Kidney (tissue), 14 donors: Measurements from ENCODE around the gene PNPLA1. TPM values are rescaled to one million over a fixed set of nuclear protein-coding genes. Genes with fewer than 3 reads are reported as not detected.

Source experiments
- DNase-seq, 5 donors: peaks; one replicate each; pipeline ENCODE4 v3.0.0-alpha.2; 2013 to 2020
- FAIRE-seq: peaks from 2 replicates; lab custom pipeline; 2012; peaks lifted over from hg19 to GRCh38; lab: Jason Lieb, UNC
- H3K27ac ChIP-seq, 2 donors: one replicate each; pipeline ENCODE4 v1.7.0; 2013; ENCODE audit warnings: low read depth in 2 of 2, low read length in 2 of 2, inconsistent platforms in 1 of 2
- H3K27me3 ChIP-seq: one replicate; pipeline ENCODE4 v1.7.1; 2013; ENCODE audit warnings: low read length, inconsistent platforms; ENCODE audit not compliant: control insufficient read depth, insufficient read depth
- H3K36me3 ChIP-seq, 3 donors: one replicate each; pipeline versions ENCODE4 v1.7.0 to v1.7.1; 2013; ENCODE audit warnings: low read length in 3 of 3, control low read depth in 1 of 3, inconsistent platforms in 1 of 3; ENCODE audit not compliant: insufficient read depth in 3 of 3, control insufficient read depth in 2 of 3
- H3K4me1 ChIP-seq, 3 donors: one replicate each; pipeline versions ENCODE4 v1.7.0 to v1.7.1; 2013; ENCODE audit warnings: low read length in 3 of 3, inconsistent platforms in 1 of 3, low read depth in 1 of 3; ENCODE audit not compliant: control insufficient read depth in 2 of 3, insufficient read depth in 2 of 3
- H3K4me3 ChIP-seq, 3 donors: one replicate each; pipeline versions ENCODE4 v1.7.0 to v1.8.1; 2013; ENCODE audit warnings: low read length in 3 of 3, control low read depth in 1 of 3, inconsistent platforms in 1 of 3
- H3K9ac ChIP-seq, 3 donors: one replicate each; pipeline versions ENCODE4 v1.7.0 to v1.7.1; 2013; ENCODE audit warnings: low read length in 3 of 3, control low read depth in 1 of 3, inconsistent platforms in 1 of 3
- H3K9me3 ChIP-seq, 3 donors: one replicate each; pipeline versions ENCODE4 v1.7.0 to v1.7.1; 2013; ENCODE audit warnings: low read length in 3 of 3, control low read depth in 1 of 3, inconsistent platforms in 1 of 3; ENCODE audit not compliant: control insufficient read depth in 2 of 3, insufficient read depth in 1 of 3
- intact Hi-C: fragments of 100-400 bp; cut with DNase I; formaldehyde crosslinking; loops from one replicate; pipeline ENCODE4 v1.11.1; 2022
- polyA plus RNA-seq: library from polyadenylated mRNA; stranded (reverse); fragments of 350-450 nt; fragmentation: Illumina TruSeq; extraction: RNeasy Lipid Tissue Mini Kit (QIAGEN cat#74804); gene quantifications from one replicate; pipeline ENCODE4 v1.2.3, GENCODE V29; 2014; ENCODE audit warnings: low read depth, low replicate concordance; ENCODE audit not compliant: insufficient read depth
- total RNA-seq: library from RNA; stranded (reverse); fragmentation: NEBNext Ultra II Directional; extraction: Animal tissue kit (Norgen Biotek cat#: 25700); gene quantifications from one replicate; pipeline ENCODE4 v1.2.1, GENCODE V29; 2021
- TF ChIP-seq, protein P1 (sequence below): IDR thresholded peaks from 3 replicates; pipeline ENCODE4 v1.5.1; 2012; ENCODE audit warnings: mild to moderate bottlenecking, moderate library complexity, borderline replicate concordance; ENCODE audit not compliant: insufficient read depth; ENCODE audit errors: extremely low read depth
- donor health status: control.
- donor health status: control.
- donor health status: control.
- donor health status: control.
- donor health status: control.
- donor health status: DM: yes; HTN: yes; CAD: no.
- donor health status: Normal renal cell carcinoma (clear cell type).

Gene PNPLA1
- total and polyA plus RNA-seq, 2 donors from 2014 or later, result 0.19 to 1.2 TPM

DNA sequence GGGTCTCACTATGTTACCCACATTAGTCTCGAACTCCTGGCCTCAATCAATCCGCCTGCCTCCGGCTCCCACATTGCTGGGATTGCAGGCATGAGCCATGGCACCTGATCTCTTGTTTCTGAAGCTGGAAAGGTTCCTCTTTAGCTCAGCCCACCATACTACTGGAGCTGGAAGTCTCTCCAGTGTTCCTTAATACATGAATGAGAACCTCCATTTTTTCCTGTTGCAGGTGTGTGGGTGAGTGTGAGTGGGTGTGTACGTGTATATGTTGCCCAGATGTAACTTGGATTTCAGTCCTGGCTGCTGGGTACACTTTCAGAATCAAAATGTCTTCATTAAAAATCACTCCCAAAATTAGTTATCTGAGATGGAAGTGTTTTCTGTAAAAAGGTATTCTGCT, 11.1 kb downstream of the PNPLA1 start:
- Histone ChIP-seq H3K27ac (no peak overlapping the region), H3K27me3 (peaks cover 4% of the 10 kb centered on the region), H3K36me3 (no peaks in the 10 kb centered on the region), H3K9me3 (no peaks in the 10 kb centered on the region), H3K4me1 (no peaks in the 10 kb centered on the region), H3K4me3 (no peak overlapping the region), H3K9ac (no peak overlapping the region)
- no peak for FAIRE-seq
- TF ChIP-seq, protein P1, sequence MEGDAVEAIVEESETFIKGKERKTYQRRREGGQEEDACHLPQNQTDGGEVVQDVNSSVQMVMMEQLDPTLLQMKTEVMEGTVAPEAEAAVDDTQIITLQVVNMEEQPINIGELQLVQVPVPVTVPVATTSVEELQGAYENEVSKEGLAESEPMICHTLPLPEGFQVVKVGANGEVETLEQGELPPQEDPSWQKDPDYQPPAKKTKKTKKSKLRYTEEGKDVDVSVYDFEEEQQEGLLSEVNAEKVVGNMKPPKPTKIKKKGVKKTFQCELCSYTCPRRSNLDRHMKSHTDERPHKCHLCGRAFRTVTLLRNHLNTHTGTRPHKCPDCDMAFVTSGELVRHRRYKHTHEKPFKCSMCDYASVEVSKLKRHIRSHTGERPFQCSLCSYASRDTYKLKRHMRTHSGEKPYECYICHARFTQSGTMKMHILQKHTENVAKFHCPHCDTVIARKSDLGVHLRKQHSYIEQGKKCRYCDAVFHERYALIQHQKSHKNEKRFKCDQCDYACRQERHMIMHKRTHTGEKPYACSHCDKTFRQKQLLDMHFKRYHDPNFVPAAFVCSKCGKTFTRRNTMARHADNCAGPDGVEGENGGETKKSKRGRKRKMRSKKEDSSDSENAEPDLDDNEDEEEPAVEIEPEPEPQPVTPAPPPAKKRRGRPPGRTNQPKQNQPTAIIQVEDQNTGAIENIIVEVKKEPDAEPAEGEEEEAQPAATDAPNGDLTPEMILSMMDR, result no peak
- intact Hi-C loops, result no loop called here
- DNase-seq, result no peak

DNA sequence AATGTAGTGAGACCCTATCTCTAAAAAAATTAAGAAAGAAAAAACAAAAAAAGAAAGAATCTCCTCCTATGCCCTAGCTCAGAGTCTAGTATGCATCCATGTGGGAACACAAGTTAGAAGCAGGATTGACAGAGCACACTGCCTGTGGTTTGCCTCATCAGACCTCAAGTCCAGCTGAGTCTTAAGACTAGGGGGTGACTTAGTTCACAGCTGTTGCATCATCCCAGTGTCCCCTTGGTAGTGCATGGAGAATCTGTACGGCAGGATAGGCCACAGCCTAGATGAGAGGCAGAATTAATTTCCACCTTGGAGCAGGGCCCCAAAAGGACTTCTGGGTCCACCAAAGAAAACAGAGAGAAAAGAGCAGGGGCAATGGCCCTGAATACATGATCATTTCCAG, 13.7 kb downstream of the PNPLA1 start:
- Histone ChIP-seq H3K4me1 (no peaks in the 10 kb centered on the region), H3K27ac (no peak overlapping the region), H3K9ac (no peak overlapping the region), H3K36me3 (no peaks in the 10 kb centered on the region), H3K27me3 (peaks cover 4% of the 10 kb centered on the region), H3K9me3 (no peaks in the 10 kb centered on the region), H3K4me3 (no peak overlapping the region)
- DNase-seq, result no peak
- TF ChIP-seq, protein P1, result no peak
- no peak for FAIRE-seq
- intact Hi-C loops, result no loop called here

DNA sequence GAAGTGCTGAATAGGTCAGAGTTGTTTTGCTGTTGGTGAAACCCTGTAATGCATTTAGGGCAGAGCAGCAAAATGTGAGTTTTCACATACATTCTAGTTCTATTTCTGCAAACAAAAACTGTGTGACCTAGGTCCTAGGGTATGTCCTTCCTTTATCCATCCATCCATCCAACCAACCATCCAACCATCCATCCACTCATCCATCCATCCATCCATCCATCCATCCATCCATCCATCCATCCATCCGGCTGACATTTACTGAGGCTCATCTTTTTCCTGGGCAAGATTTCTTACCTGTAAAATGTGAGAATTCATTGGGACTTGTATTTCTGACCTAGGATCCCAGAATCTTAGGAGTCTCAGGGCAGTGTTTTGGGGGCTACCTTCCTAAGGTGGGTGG, 14.5 kb downstream of the PNPLA1 start:
- DNase-seq (no peak), FAIRE-seq (no peak)
- no peak overlapping the region for H3K27ac ChIP-seq
- no peaks in the 10 kb centered on the region for H3K36me3 ChIP-seq
- peaks cover 4% of the 10 kb centered on the region for H3K27me3 ChIP-seq
- intact Hi-C loops, result no loop called here
- no peaks in the 10 kb centered on the region for H3K9me3 ChIP-seq
- H3K4me1 ChIP-seq, result peaks cover 0 to 2% (median 0%) of the 10 kb centered on the region in 3 donors
- H3K4me3 ChIP-seq, result no peak overlapping the region
- TF ChIP-seq, protein P1, result no peak
- H3K9ac ChIP-seq, result no peak overlapping the region

DNA sequence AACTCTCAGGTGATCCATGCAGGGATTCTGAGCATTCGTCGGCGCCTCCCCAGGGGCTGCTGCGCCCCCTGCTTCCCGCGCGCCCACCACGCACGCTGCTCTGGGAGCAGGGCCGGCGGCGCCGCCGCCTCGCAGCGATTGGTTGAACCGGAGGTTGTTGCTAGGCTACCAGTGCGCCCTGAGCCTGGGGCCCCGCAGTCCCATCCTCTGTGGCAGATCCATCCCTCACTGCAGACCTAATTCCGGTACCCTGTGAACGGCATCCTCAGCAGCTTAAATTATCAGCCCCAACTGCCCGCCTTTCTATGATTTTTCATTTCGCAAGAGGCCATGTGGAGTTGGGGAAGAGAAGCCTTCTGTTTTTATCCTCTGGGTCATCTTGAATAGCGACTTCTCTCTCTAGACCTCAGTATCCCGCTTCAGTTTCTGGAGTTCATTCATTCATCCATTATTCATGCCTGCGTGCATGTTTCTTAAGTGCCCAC, 15.4 kb downstream of the PNPLA1 start:
- intact Hi-C loops, result no loop called here
- Histone ChIP-seq H3K36me3 (no peaks in the 10 kb centered on the region), H3K27ac (no peak overlapping the region), H3K4me3 (no peak overlapping the region), H3K9ac (no peak overlapping the region), H3K27me3 (peaks cover 4% of the 10 kb centered on the region), H3K9me3 (no peaks in the 10 kb centered on the region), H3K4me1 (peaks cover 0 to 6% (median 0%) of the 10 kb centered on the region in 3 donors)
- TF ChIP-seq, protein P1, result no peak
- DNase-seq, result peak in 1 of 5 donors; percentile 50
- FAIRE-seq, result no peak
